Neural cell (in vitro differentiated cells): ENCODE data around the gene NOP10. TPM values are rescaled to one million over a fixed set of nuclear protein-coding genes. Genes with fewer than 3 reads are reported as not detected.

Experiments
- H2AFZ ChIP-seq: fragments of 200-600, 300-800 bp; sonication (generic), shearing (Covaris generic); 2 replicates; pipeline ENCODE4 v1.6.0; 2014; ENCODE audit warnings: low read depth, mild to moderate bottlenecking, antibody characterized with exemption, low read length, moderate library complexity
- H3F3A ChIP-seq: fragments of 200-600 bp; shearing (Covaris generic); 2 replicates; pipeline ENCODE4 v1.6.1; 2016; ENCODE audit warnings: mild to moderate bottlenecking, moderate library complexity, mixed read lengths, antibody characterized with exemption, low read length; ENCODE audit not compliant: insufficient read depth, poor library complexity, severe bottlenecking
- H3K27ac ChIP-seq: fragments of 200-600, 300-800 bp; sonication (generic), shearing (Covaris generic); 2 replicates; pipeline ENCODE4 v1.5.1; 2014; ENCODE audit warnings: mild to moderate bottlenecking, low read length, moderate library complexity
- H3K27me3 ChIP-seq: fragments of 300-800, 200-600 bp; sonication (generic), shearing (Covaris generic); 2 replicates; pipeline ENCODE4 v1.6.0; 2014; ENCODE audit warnings: mild to moderate bottlenecking, low read depth, low read length, moderate library complexity; ENCODE audit not compliant: insufficient read depth
- H3K36me3 ChIP-seq: fragments of 300-800, 200-600 bp; sonication (generic), shearing (Covaris generic); 2 replicates; pipeline ENCODE4 v1.5.1; 2014; ENCODE audit warnings: mild to moderate bottlenecking, antibody characterized with exemption, low read length, moderate library complexity; ENCODE audit not compliant: insufficient read depth
- H3K4me2 ChIP-seq: fragments of 300-800, 200-600 bp; sonication (generic), shearing (Covaris generic); 2 replicates; pipeline ENCODE4 v1.6.0; 2014; ENCODE audit warnings: mild to moderate bottlenecking, low read length
- H3K4me3 ChIP-seq: fragments of 300-800, 200-600 bp; sonication (generic), shearing (Covaris generic); 2 replicates; pipeline ENCODE4 v1.5.1; 2014; ENCODE audit warnings: mild to moderate bottlenecking, low read length, moderate library complexity
- H3K79me2 ChIP-seq: fragments of 200-600 bp; shearing (Covaris generic); replicated peaks from 2 replicates; pipeline ENCODE4 v1.6.0; 2014; ENCODE audit warnings: mild to moderate bottlenecking, low read length, moderate library complexity; ENCODE audit not compliant: insufficient read depth
- H3K9ac ChIP-seq: fragments of 300-800, 200-600 bp; sonication (generic), shearing (Covaris generic); 2 replicates; pipeline ENCODE4 v1.6.1; 2016; ENCODE audit warnings: mild to moderate bottlenecking, low read length, mixed read lengths
- H3K9me2 ChIP-seq: fragments of 200-600 bp; shearing (Covaris generic); 2 replicates; pipeline ENCODE4 v1.6.1; 2016; ENCODE audit warnings: mild to moderate bottlenecking, low read length, mixed read lengths; ENCODE audit not compliant: insufficient read depth
- H3K9me3 ChIP-seq: fragments of 200-600, 300-800 bp; sonication (generic), shearing (Covaris generic); 2 replicates; pipeline ENCODE4 v1.6.1; 2016; ENCODE audit warnings: mild to moderate bottlenecking, mixed run types, low read length, moderate library complexity, mixed read lengths
- H4K20me1 ChIP-seq: fragments of 200-600 bp; shearing (Covaris generic); 2 replicates; pipeline ENCODE4 v1.6.1; 2016; ENCODE audit warnings: mild to moderate bottlenecking, mixed run types; ENCODE audit not compliant: insufficient read depth
- EP300 ChIP-seq: fragments of 450-650 bp; conservative IDR thresholded peaks from 2 replicates; pipeline ENCODE4 v1.6.1; 2014; ENCODE audit warnings: antibody characterized with exemption, mild to moderate bottlenecking, moderate library complexity; ENCODE audit not compliant: poor library complexity, severe bottlenecking
- EZH2 ChIP-seq: fragments of 200-600, 300-800 bp; shearing (Covaris generic), sonication (generic); IDR thresholded peaks from 2 replicates; pipeline ENCODE4 v1.6.1; 2014; ENCODE audit warnings: antibody characterized with exemption, low read length, borderline replicate concordance, mild to moderate bottlenecking; ENCODE audit not compliant: insufficient read depth, poor library complexity, severe bottlenecking
- MXI1 ChIP-seq: fragments of 450-650 bp; conservative IDR thresholded peaks from 2 replicates; pipeline ENCODE4 v1.6.1; 2014; ENCODE audit warnings: antibody characterized with exemption, mild to moderate bottlenecking; ENCODE audit not compliant: poor library complexity, severe bottlenecking
- POLR2AphosphoS5 ChIP-seq: IDR thresholded peaks from 2 replicates; pipeline ENCODE4 v1.6.1; 2012
- RAD21 ChIP-seq: fragments of 450-650 bp; conservative IDR thresholded peaks from 2 replicates; pipeline ENCODE4 v1.6.1; 2014; ENCODE audit warnings: antibody characterized with exemption, mild to moderate bottlenecking, moderate library complexity
- SMC3 ChIP-seq: fragments of 450-650 bp; conservative IDR thresholded peaks from 2 replicates; pipeline ENCODE4 v1.6.1; 2014; ENCODE audit warnings: antibody characterized with exemption, mild to moderate bottlenecking, moderate library complexity; ENCODE audit not compliant: poor library complexity
- TAF1 ChIP-seq: IDR thresholded peaks from 2 replicates; pipeline ENCODE4 v1.6.1; 2012; ENCODE audit warnings: low read depth
- polyA plus RNA-seq: library from polyadenylated mRNA; depleted of rRNA; stranded (reverse); fragments of >200 nt; gene quantifications from 2 replicates; pipeline ENCODE4 v1.2.3, GENCODE V29; 2014
- TF ChIP-seq, protein P1 (sequence below): IDR thresholded peaks from 2 replicates; pipeline ENCODE4 v1.6.1; 2012; ENCODE audit warnings: borderline replicate concordance
- TF ChIP-seq, protein P2 (sequence below): fragments of 450-650 bp; IDR thresholded peaks from 2 replicates; pipeline ENCODE4 v1.5.1; 2014; ENCODE audit warnings: antibody characterized with exemption, mild to moderate bottlenecking, moderate library complexity; ENCODE audit not compliant: poor library complexity, severe bottlenecking

Gene NOP10
- polyA plus RNA-seq, 1 donor from 2014 or later: 263 TPM

GRCh38 chr15:34366271-34367065 is 23.5 kb upstream of the NOP10 start:
- H3K27me3 ChIP-seq: no peaks in the 10 kb centered on the region
- H3K27ac ChIP-seq: peak overlapping the region; percentile 90
- H2AFZ ChIP-seq: peak overlapping the region; percentile 88
- peak overlapping the region; percentile 100 for H3K9ac ChIP-seq
- H3K36me3 ChIP-seq: no peaks in the 10 kb centered on the region
- H3K79me2 ChIP-seq: peaks cover 8% of the 10 kb centered on the region
- TF ChIP-seq, protein P1, sequence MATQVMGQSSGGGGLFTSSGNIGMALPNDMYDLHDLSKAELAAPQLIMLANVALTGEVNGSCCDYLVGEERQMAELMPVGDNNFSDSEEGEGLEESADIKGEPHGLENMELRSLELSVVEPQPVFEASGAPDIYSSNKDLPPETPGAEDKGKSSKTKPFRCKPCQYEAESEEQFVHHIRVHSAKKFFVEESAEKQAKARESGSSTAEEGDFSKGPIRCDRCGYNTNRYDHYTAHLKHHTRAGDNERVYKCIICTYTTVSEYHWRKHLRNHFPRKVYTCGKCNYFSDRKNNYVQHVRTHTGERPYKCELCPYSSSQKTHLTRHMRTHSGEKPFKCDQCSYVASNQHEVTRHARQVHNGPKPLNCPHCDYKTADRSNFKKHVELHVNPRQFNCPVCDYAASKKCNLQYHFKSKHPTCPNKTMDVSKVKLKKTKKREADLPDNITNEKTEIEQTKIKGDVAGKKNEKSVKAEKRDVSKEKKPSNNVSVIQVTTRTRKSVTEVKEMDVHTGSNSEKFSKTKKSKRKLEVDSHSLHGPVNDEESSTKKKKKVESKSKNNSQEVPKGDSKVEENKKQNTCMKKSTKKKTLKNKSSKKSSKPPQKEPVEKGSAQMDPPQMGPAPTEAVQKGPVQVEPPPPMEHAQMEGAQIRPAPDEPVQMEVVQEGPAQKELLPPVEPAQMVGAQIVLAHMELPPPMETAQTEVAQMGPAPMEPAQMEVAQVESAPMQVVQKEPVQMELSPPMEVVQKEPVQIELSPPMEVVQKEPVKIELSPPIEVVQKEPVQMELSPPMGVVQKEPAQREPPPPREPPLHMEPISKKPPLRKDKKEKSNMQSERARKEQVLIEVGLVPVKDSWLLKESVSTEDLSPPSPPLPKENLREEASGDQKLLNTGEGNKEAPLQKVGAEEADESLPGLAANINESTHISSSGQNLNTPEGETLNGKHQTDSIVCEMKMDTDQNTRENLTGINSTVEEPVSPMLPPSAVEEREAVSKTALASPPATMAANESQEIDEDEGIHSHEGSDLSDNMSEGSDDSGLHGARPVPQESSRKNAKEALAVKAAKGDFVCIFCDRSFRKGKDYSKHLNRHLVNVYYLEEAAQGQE: peak; percentile 9
- TF ChIP-seq RAD21 (no peak), MXI1 (peak; percentile 52), EP300 (peak; percentile 8), SMC3 (no peak), EZH2 (no peak), POLR2AphosphoS5 (peak; percentile 62), TAF1 (no peak)
- TF ChIP-seq, protein P2, sequence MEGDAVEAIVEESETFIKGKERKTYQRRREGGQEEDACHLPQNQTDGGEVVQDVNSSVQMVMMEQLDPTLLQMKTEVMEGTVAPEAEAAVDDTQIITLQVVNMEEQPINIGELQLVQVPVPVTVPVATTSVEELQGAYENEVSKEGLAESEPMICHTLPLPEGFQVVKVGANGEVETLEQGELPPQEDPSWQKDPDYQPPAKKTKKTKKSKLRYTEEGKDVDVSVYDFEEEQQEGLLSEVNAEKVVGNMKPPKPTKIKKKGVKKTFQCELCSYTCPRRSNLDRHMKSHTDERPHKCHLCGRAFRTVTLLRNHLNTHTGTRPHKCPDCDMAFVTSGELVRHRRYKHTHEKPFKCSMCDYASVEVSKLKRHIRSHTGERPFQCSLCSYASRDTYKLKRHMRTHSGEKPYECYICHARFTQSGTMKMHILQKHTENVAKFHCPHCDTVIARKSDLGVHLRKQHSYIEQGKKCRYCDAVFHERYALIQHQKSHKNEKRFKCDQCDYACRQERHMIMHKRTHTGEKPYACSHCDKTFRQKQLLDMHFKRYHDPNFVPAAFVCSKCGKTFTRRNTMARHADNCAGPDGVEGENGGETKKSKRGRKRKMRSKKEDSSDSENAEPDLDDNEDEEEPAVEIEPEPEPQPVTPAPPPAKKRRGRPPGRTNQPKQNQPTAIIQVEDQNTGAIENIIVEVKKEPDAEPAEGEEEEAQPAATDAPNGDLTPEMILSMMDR: no peak
- peak overlapping the region; percentile 93 for H3K4me3 ChIP-seq
- no peaks in the 10 kb centered on the region for H4K20me1 ChIP-seq
- H3K9me3 ChIP-seq: no peaks in the 10 kb centered on the region
- peak overlapping the region; percentile 93 for H3K4me2 ChIP-seq
- no peaks in the 10 kb centered on the region for H3K9me2 ChIP-seq
- peaks cover 7% of the 10 kb centered on the region for H3F3A ChIP-seq

DNA sequence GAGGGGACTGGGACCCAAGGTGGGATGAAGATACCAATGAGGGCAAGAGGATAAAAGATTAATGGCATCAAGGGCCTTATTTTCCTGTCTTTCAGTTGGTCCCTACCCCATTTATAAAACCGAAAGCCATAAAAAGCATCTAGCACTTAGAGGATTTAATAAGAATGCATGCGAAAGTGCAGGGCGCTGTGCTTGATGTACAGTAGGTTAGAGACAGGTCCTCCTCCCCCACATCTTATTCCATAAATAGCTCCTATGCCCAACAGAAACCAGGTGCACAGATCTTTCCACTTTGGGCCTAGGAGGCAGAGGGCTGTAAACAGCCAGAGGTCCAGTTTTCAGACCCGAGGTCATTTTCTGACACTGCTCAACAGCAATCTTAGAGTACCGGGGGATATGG is 22.9 kb upstream of the NOP10 start:
- peaks cover 8% of the 10 kb centered on the region for H3K79me2 ChIP-seq
- H3K27ac ChIP-seq: peak overlapping the region; percentile 90
- H4K20me1 ChIP-seq: no peaks in the 10 kb centered on the region
- peaks cover 7% of the 10 kb centered on the region for H3F3A ChIP-seq
- H3K4me2 ChIP-seq: peak overlapping the region; percentile 93
- no peaks in the 10 kb centered on the region for H3K9me2 ChIP-seq
- peak overlapping the region; percentile 100 for H3K9ac ChIP-seq
- TF ChIP-seq EP300 (peak; percentile 8), EZH2 (no peak), POLR2AphosphoS5 (no peak), RAD21 (no peak), SMC3 (no peak), TAF1 (no peak), MXI1 (no peak)
- TF ChIP-seq, protein P1: no peak
- TF ChIP-seq, protein P2: no peak
- H3K9me3 ChIP-seq: no peaks in the 10 kb centered on the region
- no peaks in the 10 kb centered on the region for H3K27me3 ChIP-seq
- no peaks in the 10 kb centered on the region for H3K36me3 ChIP-seq
- peak overlapping the region; percentile 11 for H2AFZ ChIP-seq
- H3K4me3 ChIP-seq: peak overlapping the region; percentile 93
